HuH-7.5 (cell line): ENCODE data around the gene ACSM4.
"Not testable (repeated sequence)": the region's sequence is repeated elsewhere in the genome, so short reads cannot be mapped to it uniquely, and the experiment has no call there.

Source experiments
- DNase-seq: peaks from one replicate; pipeline ENCODE4 v3.0.0; 2011; ENCODE audit warnings: low spot score

Gene ACSM4, protein sequence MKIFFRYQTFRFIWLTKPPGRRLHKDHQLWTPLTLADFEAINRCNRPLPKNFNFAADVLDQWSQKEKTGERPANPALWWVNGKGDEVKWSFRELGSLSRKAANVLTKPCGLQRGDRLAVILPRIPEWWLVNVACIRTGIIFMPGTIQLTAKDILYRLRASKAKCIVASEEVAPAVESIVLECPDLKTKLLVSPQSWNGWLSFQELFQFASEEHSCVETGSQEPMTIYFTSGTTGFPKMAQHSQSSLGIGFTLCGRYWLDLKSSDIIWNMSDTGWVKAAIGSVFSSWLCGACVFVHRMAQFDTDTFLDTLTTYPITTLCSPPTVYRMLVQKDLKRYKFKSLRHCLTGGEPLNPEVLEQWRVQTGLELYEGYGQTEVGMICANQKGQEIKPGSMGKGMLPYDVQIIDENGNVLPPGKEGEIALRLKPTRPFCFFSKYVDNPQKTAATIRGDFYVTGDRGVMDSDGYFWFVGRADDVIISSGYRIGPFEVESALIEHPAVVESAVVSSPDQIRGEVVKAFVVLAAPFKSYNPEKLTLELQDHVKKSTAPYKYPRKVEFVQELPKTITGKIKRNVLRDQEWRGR

DNA sequence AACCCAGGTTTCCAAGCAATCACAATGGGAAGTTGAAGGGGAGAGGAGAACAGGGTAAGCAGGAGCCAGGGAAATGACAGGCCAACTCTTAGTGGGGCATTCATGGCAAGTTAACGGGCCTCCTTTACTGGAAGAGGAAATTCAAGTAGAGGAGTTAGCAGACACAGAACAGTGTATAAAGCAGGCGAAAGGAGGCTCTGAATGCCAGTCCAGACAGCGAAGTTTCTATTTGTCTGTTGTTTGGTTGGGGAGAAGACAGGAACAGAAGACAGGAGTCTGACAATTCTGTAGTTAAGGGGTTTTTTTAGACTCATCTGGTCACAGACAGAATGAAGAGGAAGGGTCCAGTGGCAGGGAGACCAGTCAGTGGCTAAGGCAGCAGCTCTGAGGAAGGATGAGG is at the start of gene ACSM4:
ACSM4 (plus strand) TSS at position 301 of the 400 bp plus-strand sequence. CDS start 260 bp downstream, outside the sequence.
- DNase-seq, result no peak

DNA sequence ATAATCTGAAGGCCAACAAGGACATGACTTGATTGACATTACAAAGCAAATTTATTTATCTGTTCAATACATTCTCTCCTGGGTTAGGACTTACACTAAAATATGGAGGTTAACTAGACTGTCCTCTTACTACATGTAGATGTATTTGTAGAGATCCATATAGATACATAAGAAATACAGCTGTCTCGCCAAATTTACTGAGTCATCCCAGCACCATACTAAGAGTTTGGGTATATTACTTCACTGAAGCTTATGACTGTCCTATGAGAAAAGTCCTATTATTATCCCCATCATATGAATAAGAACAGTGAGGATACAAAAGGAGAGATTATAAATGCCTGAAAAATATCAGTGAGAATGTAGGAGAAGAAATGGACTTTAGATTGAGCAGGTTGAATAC is 44.8 kb upstream of the ACSM4 start:
- DNase-seq, result no peak

DNA sequence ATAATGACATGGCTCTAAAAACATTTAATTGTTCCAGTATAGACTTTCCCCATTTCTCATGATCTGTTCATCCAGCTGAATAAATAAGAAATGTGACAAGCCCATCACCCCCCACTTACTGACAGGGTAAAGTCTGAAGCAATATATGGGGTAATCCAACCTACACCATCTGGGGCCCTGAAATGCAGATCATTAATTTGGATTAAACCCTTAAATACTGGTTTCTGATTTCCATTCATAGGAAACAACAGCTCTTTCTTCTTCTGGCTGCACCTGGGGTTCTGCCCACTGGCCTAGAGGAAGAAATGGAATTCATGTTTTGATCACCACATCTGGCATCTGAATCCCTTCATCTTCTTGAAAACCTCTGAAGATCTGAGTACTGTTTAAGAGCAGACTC is 39.3 kb upstream of the ACSM4 start:
- DNase-seq, result no peak

DNA sequence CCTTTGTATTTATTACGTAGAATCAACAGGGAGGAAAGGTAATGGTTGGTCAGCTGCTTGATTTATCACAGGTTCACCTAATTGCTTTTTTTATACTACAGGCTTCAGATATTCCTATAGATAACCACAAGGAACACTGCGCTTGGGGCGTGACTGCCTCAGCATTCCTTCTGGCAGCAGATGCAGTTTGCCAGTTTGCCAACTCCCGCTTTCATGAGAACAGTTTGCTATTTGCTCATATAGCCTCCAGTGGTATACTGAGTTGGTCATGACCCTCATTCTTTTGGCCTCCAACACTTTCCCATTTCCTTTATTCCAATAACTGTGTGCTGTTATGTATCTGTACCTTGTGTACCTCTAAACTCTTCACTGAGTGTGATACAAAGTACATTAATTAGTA is 38.6 kb upstream of the ACSM4 start:
- no peak for DNase-seq

DNA sequence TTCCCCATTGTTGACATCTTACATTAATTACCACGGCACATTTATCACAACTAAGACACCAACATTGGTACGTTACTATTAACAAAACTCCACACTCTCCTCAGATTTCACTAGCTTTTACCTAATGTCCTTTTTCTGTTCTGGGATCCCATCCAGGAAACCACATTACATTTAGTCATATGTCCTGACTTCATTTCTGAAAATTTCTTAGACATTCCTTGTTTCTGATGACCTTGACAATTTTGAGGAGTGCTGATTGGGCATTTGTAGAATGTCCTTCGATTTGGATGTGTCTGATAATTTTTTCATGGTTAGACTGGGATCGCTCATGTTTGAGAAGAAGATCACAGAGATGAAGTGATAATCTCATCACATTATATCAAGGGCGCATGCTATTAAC is 34.6 kb upstream of the ACSM4 start:
- no peak for DNase-seq

DNA sequence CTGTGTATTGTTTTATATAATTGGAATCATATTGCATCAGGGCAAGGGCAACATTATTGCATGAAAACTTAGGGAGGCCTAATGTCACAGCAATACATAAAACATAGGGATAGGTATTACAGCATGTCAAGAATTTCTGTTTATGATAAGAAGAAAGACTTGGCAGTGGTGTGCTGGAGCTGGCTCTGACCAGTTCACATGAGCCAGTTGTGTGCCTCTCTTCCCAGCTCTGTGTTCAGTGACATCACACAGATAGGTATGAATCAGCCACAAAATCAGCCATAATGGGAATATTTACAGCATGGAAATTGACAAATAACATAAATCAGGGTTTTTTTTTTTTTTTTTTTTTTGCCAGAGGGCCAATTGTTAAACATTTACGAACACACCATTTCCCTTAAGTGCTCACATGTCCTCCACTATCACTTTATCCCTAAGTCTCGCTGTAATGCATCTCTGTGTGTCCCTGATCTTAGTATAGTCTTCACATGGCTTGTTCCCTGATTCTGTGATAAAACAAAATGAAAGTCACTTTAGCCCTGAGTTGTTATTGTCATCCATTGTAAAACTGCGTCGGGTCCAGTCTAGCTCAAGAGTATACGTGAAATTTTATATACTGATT is 31.9 kb upstream of the ACSM4 start:
- no peak for DNase-seq

DNA sequence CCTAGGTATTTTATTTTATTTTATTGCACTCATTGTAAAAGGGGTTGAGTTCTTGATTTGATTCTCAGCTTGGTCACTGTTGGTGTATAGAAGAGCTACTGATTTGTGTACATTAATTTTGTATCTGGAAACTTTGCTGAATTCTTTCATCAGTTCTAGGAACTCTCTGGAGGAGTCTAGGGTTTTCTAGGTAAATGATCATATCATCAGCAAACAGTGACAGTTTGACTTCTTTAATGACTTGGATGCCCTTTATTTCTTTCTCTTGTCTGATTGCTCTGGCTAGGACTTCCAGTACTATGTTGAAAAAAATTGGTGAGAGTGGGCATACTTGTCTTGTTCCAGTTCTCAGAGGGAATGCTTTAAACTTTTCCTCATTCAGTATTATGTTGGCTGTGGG is 28.4 kb upstream of the ACSM4 start:
- DNase-seq, result not testable (repeated sequence)

DNA sequence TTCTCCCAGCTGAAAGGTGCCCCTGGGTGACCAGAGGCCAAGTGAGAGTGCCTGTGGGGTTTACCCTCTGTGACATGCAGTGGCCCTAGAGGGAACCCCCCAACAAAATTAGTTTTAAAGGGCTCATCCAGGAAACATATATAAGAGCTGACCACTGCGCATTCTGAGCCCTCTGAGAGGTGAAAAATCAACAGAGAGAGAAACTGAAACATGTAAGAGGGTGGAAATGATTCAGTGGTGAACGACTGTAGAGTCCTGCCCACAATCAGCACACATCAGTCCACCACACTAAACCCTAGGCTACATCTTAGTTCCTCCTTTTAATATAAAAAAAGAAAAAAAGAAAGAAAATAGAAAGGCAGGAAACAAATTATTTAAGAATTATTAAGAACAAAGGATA is 21.0 kb upstream of the ACSM4 start:
- DNase-seq, result no peak

DNA sequence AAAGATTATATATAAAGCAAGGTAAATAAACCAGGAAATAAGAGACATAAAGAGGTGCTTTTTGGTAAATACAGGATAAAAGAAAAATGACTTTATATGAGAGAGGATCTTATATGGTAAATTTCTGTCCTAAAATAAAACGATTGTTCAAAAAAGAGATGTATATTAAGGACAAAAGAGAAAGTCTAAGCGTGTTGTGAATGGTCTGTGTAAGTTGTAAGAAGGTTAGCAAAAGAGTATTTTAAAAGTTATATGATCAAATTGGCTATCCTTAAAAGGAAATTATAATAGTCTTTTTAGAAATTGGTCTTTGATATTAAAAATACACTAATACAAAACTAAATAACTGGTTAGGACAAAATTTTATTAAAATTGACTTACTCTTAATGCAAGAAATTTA is 14.1 kb upstream of the ACSM4 start:
- DNase-seq, result no peak

DNA sequence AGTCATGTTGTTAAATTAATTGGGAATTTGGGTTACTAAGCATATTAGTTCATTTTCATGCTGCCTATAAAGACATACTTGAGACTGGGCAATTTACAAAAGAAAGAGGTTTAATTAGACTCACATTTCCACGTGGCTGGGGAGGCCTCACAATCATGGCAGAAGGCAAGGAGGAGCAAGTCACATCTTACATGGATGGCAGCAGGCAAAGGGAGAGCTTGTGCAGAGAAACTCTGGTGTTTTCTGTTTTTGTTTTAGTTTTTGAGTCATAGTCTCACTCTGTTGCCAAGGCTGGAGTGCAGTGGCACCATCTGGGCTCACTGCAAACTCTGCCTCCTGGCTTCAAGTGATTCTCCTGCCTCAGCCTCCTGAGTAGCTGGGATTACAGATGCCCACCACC is 13.3 kb upstream of the ACSM4 start:
- not testable (repeated sequence) for DNase-seq

DNA sequence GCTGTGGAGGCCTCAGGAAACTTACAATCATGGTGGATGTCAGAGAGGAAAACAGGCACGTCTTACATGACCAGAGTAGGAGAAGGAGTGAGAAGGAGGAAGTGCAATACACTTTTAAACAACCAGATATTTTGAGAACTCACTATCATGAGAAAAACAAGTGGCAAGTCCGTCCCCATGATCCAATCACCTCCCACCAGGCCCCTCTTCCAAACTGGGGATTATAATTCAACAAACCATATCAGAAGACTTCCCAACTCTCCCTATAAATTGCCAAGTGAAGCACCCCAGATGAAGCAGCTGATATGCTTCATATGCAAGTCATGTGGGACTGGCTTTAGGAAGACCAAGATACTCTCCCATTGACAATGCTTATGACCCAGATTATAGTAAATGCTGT is 11.6 kb upstream of the ACSM4 start:
- no peak for DNase-seq

DNA sequence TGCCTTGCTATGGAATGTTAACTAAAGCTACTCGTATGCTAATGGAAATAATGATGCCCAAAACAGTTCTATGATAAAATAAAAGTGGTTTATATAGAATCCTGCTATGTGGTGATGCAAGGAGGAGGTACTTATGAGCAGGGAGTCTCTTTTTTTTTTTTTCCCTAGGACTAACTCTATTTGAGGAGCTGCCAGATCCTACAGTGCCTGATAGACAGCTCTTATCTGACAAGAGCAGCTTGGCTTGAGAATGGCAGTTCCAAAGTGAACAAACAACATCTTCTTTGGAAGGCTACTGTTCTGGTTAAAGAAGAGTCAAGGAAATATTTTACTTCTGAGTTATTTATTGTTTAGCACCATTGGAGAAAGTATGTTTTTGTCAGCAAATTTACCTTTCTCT is 10.2 kb upstream of the ACSM4 start:
- no peak for DNase-seq

DNA sequence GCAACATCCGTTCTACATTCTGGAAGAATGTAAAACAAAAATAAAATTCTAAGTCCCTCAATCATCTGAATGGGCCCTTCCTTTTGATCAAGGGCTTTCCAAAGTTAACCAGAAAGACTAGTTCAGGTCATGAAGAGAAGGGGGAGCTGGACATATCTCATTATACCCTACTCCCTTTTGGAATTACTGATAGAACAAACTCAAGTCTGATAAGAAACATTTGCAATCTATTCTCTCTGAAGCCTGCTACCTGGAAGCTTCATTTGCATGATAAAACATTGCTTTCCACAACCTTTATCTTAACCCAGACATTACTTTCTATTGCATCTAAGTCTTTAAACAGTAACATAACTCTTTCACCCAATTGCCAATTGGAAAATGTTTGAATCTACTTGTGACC is 8.3 kb upstream of the ACSM4 start:
- no peak for DNase-seq

DNA sequence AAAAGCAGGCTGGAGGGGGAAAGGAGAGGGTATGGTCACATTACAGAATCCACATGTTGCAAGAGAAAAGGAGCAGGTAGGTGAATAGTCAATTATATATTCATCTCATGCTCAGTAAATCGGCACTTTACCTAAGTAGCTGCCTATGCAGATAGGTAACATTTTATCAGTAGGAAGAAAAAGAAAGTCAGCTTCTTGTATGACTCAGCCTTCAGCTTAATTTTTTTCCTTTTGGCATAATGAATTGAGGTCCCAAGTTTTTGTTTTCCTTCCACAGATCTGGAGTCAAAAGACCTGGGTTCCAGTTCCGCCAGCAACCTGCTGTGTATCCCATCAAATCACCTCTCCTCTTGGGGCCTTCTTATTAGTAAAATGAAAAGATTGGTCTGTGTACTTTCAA is 6.0 kb upstream of the ACSM4 start:
- no peak for DNase-seq

DNA sequence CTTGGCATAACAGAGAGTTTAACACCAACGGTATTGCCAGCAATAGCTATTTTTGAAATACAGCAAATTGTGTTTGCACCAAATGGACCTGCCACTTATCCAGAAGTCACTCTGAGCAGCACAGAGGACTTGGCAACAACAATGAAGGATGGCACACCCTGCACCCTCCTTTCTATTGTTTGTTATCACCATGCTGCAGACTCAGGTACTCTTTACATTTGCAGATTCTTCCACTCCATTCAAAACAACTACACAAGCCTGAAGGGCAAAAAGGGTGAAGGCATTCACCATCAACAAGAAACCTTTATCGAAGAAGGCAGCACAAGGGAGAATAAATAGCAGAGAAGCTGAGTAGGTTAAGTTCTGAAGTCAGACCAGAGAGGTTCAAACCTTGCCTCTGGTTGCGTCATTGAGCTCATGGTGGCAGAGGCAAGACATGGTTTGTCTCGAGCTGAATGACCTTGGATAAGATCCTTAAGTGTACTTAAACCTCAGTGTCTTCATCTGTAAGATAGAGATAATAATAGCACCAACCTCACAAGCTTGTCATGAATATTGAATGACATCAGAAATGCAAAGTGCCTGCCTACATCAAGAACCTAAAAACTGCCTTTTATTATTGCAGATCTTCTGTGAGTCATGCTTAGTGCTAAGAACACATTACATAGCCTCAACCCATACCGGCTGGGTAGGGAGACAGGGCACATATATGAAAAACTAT is 1.4 kb upstream of the ACSM4 start:
- DNase-seq, result no peak

DNA sequence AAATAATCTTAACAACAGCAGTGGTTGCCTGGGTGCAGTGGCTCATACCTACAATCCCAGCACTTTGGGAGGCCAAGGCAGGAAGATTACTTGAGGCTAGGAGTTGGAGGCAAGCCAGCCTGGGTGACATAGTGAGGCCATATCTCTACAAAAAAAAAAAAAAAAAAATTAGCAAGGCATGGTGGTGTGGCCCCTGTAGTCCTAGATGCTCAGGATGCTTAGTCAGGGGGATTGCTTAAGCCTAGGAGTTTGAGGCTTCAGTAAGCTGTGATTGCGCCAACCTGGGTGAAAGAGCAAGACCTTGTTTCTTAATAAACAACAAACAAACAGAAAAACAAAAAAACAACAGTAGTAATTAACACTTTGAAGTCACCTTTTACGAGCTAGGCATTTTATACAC is 642 bp upstream of the ACSM4 start:
- no peak for DNase-seq

DNA sequence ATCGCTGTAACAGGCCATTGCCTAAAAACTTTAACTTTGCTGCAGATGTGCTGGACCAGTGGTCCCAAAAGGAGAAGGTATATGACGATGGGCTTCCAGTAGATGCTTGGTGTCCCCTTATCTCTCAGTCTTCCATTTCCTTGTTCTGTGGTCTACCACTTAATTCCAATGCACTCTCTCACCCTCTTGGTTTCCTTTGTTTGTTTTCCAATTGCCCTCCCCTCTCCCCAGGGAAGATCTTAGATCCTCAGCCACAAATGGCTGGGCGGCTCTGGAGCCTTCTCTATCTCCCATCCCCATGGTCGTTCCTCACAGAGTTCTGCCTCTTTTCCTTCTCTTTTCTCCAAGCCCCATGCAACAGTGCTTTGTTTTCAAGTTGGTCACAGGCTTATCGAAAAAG is 584 bp downstream of the ACSM4 start:
- no peak for DNase-seq

DNA sequence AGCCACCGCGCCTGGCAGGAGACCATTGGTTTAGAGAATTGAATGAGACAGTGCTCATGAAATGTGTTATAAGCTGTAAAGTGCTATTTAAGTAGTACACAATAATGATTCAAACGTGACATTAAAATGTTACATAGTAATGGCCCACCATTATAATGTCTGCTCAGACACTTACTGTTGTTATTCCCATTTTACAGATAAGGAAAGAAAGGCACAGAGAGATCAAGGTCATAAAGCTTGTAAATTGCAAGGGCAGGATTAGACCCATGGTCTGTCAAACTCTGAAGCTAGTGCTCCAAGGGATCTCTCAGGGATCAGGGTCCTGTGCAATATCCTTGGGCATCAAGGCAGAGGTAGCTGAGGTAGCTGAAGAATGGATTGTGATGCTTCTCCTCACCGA is 6.2 kb downstream of the ACSM4 start:
- no peak for DNase-seq

DNA sequence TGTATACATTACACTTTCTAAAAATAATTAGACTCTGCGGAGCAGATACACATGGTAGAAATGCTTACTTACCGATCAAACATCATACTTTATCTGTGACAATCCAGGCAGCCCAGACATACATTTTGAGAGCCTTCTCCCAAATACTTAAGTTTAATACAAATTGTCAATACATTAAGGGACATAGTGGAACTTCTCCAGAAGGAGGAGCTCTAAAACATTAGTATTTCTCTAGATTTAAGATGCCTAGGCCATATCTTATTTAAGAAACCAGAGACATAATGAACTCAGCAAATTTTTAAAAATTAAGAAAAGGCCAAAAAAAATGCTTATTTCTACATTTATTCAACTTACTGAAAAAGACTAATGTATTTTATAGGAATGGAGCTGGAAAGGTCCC is 16.1 kb downstream of the ACSM4 start:
- DNase-seq, result no peak

DNA sequence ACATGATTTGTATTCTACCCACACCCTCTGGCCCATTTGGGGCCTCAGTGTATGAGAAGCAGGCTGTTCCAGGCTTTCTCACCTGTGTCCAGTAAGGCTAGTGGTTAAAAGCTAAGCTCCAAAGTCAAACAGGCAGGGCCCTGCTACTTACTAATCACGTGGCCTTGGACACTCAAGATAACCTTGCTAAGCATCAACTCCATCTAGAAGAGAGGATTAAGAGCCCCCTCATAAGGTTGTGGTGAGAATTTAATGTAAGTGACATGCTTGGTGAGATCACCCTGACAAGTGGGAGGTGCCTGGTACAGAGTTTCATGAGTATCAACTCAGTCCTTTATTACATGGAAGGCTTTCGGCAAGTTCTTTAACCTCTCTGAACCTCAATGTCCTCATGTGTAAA is 17.8 kb downstream of the ACSM4 start:
- DNase-seq, result no peak

DNA sequence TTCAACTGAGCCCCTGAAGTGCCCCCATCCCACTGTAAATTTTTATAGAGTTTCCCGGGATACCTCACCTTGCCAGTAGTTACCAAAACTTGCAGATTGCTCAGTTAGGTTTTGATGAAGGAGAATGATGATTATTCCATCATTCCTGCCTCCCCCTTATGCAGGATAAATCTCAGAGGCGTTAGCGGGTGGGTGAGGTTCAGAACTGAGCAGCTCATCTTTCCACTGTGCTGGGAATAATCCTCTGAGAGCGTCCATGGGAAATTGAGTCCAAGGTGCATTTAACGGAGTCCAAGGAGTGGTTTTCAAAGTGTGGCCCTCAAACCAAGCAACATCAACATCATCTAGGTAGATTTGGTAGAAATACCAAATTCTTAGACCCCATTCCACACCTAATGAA is 18.7 kb downstream of the ACSM4 start:
- no peak for DNase-seq

DNA sequence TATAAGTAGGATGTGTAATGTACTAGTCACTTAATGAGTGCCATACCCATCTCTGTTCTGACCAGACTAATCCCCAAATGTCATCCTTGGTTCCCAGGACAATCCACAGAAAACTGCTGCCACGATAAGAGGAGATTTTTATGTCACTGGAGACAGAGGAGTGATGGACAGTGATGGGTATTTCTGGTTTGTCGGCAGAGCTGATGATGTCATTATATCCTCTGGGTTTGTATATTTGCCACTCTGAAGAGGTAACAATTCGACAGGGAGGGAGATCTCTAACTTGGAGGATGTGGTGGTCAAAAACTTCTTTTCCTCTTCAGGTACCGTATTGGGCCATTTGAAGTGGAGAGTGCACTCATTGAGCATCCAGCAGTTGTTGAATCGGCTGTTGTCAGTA is 20.3 kb downstream of the ACSM4 start:
- DNase-seq, result no peak

DNA sequence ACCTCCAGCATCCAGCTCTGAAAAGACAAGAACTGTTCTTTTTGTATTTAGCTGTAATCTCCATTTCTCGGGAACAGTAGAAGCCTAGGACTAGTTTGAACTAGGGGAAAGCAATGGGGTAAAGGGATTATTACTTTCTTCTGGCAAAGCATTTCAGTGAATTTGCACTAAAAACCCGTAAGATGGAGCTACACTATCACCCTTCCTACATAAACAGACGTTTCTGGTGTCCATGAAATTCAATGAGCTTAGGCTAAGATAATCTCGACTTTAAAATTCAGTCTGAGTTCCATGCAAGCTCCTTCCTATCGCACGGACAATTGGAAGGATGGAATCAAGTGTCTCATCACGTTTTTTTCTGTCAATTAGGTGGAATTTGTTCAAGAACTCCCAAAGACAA is 24.0 kb downstream of the ACSM4 start:
- no peak for DNase-seq
